Measurements from ENCODE around the gene KCNRG.

DNA sequence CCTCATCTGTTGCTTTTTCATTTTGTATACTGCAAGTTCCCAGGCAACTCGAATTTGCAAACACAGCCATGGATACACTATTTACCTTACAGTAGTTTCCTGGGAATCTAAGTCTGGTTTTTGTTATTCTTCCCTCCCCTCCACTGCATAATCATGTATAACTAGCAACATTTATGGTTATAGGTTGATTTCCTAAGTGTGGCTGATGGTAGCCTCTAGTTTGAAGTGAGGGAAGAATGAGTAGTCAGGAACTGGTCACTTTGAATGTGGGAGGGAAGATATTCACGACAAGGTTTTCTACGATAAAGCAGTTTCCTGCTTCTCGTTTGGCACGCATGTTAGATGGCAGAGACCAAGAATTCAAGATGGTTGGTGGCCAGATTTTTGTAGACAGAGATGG, at the start of gene KCNRG:
- TF ChIP-seq, protein P1, sequence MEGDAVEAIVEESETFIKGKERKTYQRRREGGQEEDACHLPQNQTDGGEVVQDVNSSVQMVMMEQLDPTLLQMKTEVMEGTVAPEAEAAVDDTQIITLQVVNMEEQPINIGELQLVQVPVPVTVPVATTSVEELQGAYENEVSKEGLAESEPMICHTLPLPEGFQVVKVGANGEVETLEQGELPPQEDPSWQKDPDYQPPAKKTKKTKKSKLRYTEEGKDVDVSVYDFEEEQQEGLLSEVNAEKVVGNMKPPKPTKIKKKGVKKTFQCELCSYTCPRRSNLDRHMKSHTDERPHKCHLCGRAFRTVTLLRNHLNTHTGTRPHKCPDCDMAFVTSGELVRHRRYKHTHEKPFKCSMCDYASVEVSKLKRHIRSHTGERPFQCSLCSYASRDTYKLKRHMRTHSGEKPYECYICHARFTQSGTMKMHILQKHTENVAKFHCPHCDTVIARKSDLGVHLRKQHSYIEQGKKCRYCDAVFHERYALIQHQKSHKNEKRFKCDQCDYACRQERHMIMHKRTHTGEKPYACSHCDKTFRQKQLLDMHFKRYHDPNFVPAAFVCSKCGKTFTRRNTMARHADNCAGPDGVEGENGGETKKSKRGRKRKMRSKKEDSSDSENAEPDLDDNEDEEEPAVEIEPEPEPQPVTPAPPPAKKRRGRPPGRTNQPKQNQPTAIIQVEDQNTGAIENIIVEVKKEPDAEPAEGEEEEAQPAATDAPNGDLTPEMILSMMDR (IDR thresholded peaks at IDR 0.05; ENCODE audit: low read depth, low read length, poor library complexity, severe bottlenecking) = no peak
- TF ChIP-seq EZH2phosphoT487 (IDR thresholded peaks at IDR 0.05; ENCODE audit: borderline replicate concordance, low read length) = no peak
